ENCODE results near the gene BDH1.
"Not testable (repeated sequence)": the region's sequence is repeated elsewhere in the genome, so short reads cannot be mapped to it uniquely, and the experiment has no call there.

Gene BDH1

DNA sequence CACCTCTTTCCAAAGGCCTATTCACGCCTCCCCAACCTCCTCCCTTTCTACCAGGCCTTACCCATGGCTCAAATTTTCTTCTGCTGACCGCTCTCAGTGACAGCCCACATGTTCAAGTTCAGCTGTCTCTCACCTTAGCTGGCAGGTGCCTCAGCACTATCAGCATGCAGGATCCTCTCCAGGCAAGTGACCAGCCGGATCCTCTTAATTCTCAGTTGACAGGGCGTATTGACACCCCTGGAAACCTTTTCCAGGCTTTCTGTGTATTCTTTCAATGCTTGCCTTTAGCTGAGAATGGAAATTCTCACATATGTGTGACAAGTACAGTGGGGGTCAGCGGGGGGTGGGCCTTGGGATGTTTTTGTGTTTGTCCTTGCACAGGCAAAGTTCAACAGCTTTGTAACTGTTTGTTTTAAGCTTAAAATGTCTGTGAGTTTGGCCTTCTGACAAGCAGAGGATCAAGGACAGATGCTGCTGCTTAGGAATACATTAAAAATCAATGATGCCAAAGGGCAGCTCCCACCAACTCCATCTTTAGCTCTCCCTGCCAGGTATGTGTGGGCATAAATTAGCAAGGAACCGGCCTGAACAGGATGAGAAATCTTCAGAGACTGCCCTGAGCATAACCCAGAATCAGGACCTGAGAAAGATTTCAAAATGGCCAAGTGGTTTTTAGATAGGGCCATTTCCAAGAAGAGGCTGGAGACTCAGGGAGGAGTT, 17.4 kb upstream of the BDH1 start:
- no peak overlapping the region for H2BK15ac ChIP-seq (ENCODE audit: low read depth, poor library complexity, severe bottlenecking)

DNA sequence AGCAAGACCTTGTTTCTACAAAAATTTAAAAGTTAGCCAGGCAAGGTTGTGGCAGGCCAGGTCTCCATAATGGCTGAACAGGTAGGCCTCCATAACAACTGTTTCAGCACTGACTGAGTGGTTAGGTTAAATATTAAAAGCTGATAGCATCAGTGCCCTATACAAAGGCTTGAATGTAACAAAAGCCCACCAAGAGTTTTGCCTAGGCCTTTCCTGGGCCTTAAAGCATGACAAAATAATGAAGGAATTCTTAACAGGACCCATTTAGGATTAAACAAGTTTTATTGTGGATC, 16.1 kb upstream of the BDH1 start:
- H3K4me3 ChIP-seq (ENCODE audit: insufficient read depth in 1 of 2, low read depth in 1 of 2, low read length in 2 of 2); H3K9ac ChIP-seq (ENCODE audit: low read length); H3K4ac ChIP-seq (ENCODE audit: low read depth in 1 of 2, low read length in 2 of 2); H3K23ac ChIP-seq (ENCODE audit: low read length in 2 of 2); H3K36me3 ChIP-seq (ENCODE audit: control insufficient read depth in 1 of 2, insufficient read depth in 2 of 2, low read depth in 1 of 2, low read length in 2 of 2); H3K9me3 ChIP-seq (ENCODE audit: control insufficient read depth, low read length); H2BK5ac ChIP-seq (ENCODE audit: low read depth, low read length, poor library complexity, severe bottlenecking); H3K4me1 ChIP-seq (ENCODE audit: control insufficient read depth, insufficient read depth, low read depth, low read length); H4K8ac ChIP-seq (ENCODE audit: low read length); H2BK120ac ChIP-seq (ENCODE audit: low read depth, low read length); H2AFZ ChIP-seq (ENCODE audit: low read depth, low read length); H2BK15ac ChIP-seq (ENCODE audit: low read depth, poor library complexity, severe bottlenecking); H2BK12ac ChIP-seq (ENCODE audit: low read length in 2 of 2); H3K14ac ChIP-seq (ENCODE audit: low read length in 2 of 2); H3K18ac ChIP-seq (ENCODE audit: low read depth in 1 of 2, low read length in 2 of 2); H4K91ac ChIP-seq (ENCODE audit: low read length); DNase-seq; H3K27ac ChIP-seq (ENCODE audit: low read length, poor library complexity, severe bottlenecking); H3K4me2 ChIP-seq (ENCODE audit: low read length, poor library complexity, severe bottlenecking); H2AK5ac ChIP-seq (ENCODE audit: low read length, severe bottlenecking); H3K79me1 ChIP-seq (replicated peaks; ENCODE audit: low read length, poor library complexity, severe bottlenecking): not testable (repeated sequence)
- H3K27me3 ChIP-seq (ENCODE audit: control insufficient read depth in 1 of 2, insufficient read depth in 1 of 2, low read length in 2 of 2): peaks cover 9 to 33% of the 10 kb centered on the region in 2 experiments

More for the DNA sequence above, 17.4 kb upstream of the BDH1 start:
- Histone ChIP-seq H3K9me3 (ENCODE audit: control insufficient read depth, low read length) (no peaks in the 10 kb centered on the region), H3K4me1 (ENCODE audit: control insufficient read depth, insufficient read depth, low read depth, low read length) (no peaks in the 10 kb centered on the region), H3K79me1 (replicated peaks; ENCODE audit: low read length, poor library complexity, severe bottlenecking) (no peaks in the 10 kb centered on the region), H4K8ac (ENCODE audit: low read length) (no peak overlapping the region), H3K23ac (ENCODE audit: low read length in 2 of 2) (no peak overlapping the region), H3K27me3 (ENCODE audit: control insufficient read depth in 1 of 2, insufficient read depth in 1 of 2, low read length in 2 of 2) (peaks cover 4 to 21% of the 10 kb centered on the region in 2 experiments), H3K4ac (ENCODE audit: low read depth in 1 of 2, low read length in 2 of 2) (no peak overlapping the region), H3K9ac (ENCODE audit: low read length) (no peak overlapping the region), H3K18ac (ENCODE audit: low read depth in 1 of 2, low read length in 2 of 2) (no peak overlapping the region), H3K4me2 (ENCODE audit: low read length, poor library complexity, severe bottlenecking) (no peak overlapping the region), H2BK120ac (ENCODE audit: low read depth, low read length) (no peak overlapping the region), H2AK5ac (ENCODE audit: low read length, severe bottlenecking) (no peak overlapping the region), H3K36me3 (ENCODE audit: control insufficient read depth in 1 of 2, insufficient read depth in 2 of 2, low read depth in 1 of 2, low read length in 2 of 2) (no peaks in the 10 kb centered on the region), H2BK5ac (ENCODE audit: low read depth, low read length, poor library complexity, severe bottlenecking) (no peak overlapping the region), H2BK12ac (ENCODE audit: low read length in 2 of 2) (no peak overlapping the region), H4K91ac (ENCODE audit: low read length) (no peak overlapping the region), H3K14ac (ENCODE audit: low read length in 2 of 2) (no peak overlapping the region), H2AFZ (ENCODE audit: low read depth, low read length) (no peak overlapping the region), H3K4me3 (ENCODE audit: insufficient read depth in 1 of 2, low read depth in 1 of 2, low read length in 2 of 2) (no peak overlapping the region), H3K27ac (ENCODE audit: low read length, poor library complexity, severe bottlenecking) (no peak overlapping the region)
- 61% methylated on average over 6 of the region's 6 CpGs for WGBS
- no peak for DNase-seq

DNA sequence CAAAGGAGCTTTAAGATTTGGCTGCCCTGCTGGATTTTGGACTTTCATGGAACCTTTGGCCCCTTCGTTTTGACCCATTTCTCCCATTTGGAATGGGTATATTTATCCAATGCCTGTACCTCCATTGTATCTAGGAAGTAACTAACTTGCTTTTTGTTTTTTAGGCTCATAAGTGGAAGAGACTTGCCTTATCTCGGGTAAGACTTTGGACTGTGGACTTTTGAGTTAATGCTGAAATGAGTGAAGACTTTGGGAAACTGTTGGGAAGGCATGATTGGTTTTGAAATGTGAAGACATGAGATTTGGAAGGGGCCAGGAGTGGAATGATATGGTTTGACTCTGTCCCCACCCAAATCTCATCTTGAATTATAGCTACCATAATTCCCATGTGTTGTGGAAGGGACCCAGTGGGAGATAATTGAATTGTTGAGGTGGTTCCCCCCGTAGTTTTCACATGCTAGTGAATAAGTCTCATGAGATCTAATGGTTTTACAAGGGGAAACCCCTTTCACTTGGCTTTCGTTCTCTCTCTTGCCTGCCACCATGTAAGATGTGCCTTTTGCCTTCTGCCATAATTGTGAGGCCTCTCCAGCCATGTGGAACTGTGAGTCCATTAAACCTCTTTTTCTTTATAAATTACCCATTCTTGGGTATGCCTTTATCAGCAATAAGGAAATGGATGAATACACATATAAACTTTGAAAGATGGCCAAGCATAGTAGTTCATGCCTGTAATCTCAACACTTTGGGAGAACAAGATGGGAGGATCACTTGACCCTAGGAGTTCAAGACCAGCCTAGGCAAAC, 15.5 kb upstream of the BDH1 start:
- H2AFZ ChIP-seq (ENCODE audit: low read depth, low read length); H3K4ac ChIP-seq (ENCODE audit: low read depth in 1 of 2, low read length in 2 of 2); DNase-seq; H3K36me3 ChIP-seq (ENCODE audit: control insufficient read depth in 1 of 2, insufficient read depth in 2 of 2, low read depth in 1 of 2, low read length in 2 of 2); H3K9me3 ChIP-seq (ENCODE audit: control insufficient read depth, low read length); H3K27ac ChIP-seq (ENCODE audit: low read length, poor library complexity, severe bottlenecking); H2AK5ac ChIP-seq (ENCODE audit: low read length, severe bottlenecking); H4K8ac ChIP-seq (ENCODE audit: low read length); H2BK12ac ChIP-seq (ENCODE audit: low read length in 2 of 2); H3K23ac ChIP-seq (ENCODE audit: low read length in 2 of 2); H2BK5ac ChIP-seq (ENCODE audit: low read depth, low read length, poor library complexity, severe bottlenecking); H3K79me1 ChIP-seq (replicated peaks; ENCODE audit: low read length, poor library complexity, severe bottlenecking); H2BK120ac ChIP-seq (ENCODE audit: low read depth, low read length); H3K14ac ChIP-seq (ENCODE audit: low read length in 2 of 2); H4K91ac ChIP-seq (ENCODE audit: low read length); H2BK15ac ChIP-seq (ENCODE audit: low read depth, poor library complexity, severe bottlenecking); H3K18ac ChIP-seq (ENCODE audit: low read depth in 1 of 2, low read length in 2 of 2); H3K4me2 ChIP-seq (ENCODE audit: low read length, poor library complexity, severe bottlenecking); H3K9ac ChIP-seq (ENCODE audit: low read length); H3K4me3 ChIP-seq (ENCODE audit: insufficient read depth in 1 of 2, low read depth in 1 of 2, low read length in 2 of 2); H3K4me1 ChIP-seq (ENCODE audit: control insufficient read depth, insufficient read depth, low read depth, low read length): not testable (repeated sequence)
- 69% methylated on average over 3 of the region's 4 CpGs for WGBS
- H3K27me3 ChIP-seq (ENCODE audit: control insufficient read depth in 1 of 2, insufficient read depth in 1 of 2, low read length in 2 of 2): peaks cover 9 to 37% of the 10 kb centered on the region in 2 experiments

DNA sequence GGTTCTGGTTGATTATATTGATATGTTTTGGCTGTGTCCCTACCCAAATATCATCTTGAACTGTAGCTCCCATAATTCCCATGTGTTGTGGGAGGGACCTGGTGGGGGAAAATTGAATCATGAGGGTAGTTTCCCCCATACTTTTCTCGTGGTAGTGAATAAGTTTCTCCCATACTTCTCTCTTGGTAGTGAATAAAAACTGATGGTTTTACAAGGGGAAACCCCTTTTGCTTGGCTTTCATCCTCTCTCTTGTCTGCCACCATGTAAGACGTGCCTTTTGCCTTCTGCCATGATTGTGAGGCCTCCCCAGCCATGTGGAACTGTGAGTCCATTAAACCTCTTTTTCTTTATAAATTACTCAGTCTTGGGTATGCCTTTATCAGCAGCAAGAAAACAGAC, 13.7 kb upstream of the BDH1 start:
- not testable (repeated sequence) for H2AFZ ChIP-seq (ENCODE audit: low read depth, low read length); H3K4ac ChIP-seq (ENCODE audit: low read depth in 1 of 2, low read length in 2 of 2)

More for the DNA sequence above, 13.7 kb upstream of the BDH1 start:
- H3K4me2 ChIP-seq (ENCODE audit: low read length, poor library complexity, severe bottlenecking); H2BK12ac ChIP-seq (ENCODE audit: low read length in 2 of 2); H3K4me3 ChIP-seq (ENCODE audit: insufficient read depth in 1 of 2, low read depth in 1 of 2, low read length in 2 of 2); H3K23ac ChIP-seq (ENCODE audit: low read length in 2 of 2); H2AK5ac ChIP-seq (ENCODE audit: low read length, severe bottlenecking); H3K18ac ChIP-seq (ENCODE audit: low read depth in 1 of 2, low read length in 2 of 2); H3K9ac ChIP-seq (ENCODE audit: low read length); H3K14ac ChIP-seq (ENCODE audit: low read length in 2 of 2); H4K91ac ChIP-seq (ENCODE audit: low read length); H3K9me3 ChIP-seq (ENCODE audit: control insufficient read depth, low read length); H3K27ac ChIP-seq (ENCODE audit: low read length, poor library complexity, severe bottlenecking); H4K8ac ChIP-seq (ENCODE audit: low read length); H2BK5ac ChIP-seq (ENCODE audit: low read depth, low read length, poor library complexity, severe bottlenecking); H2BK15ac ChIP-seq (ENCODE audit: low read depth, poor library complexity, severe bottlenecking); H3K79me1 ChIP-seq (replicated peaks; ENCODE audit: low read length, poor library complexity, severe bottlenecking); H3K4me1 ChIP-seq (ENCODE audit: control insufficient read depth, insufficient read depth, low read depth, low read length); H3K36me3 ChIP-seq (ENCODE audit: control insufficient read depth in 1 of 2, insufficient read depth in 2 of 2, low read depth in 1 of 2, low read length in 2 of 2); H2BK120ac ChIP-seq (ENCODE audit: low read depth, low read length); DNase-seq: not testable (repeated sequence)
- peaks cover 5 to 28% of the 10 kb centered on the region in 2 experiments for H3K27me3 ChIP-seq (ENCODE audit: control insufficient read depth in 1 of 2, insufficient read depth in 1 of 2, low read length in 2 of 2)
- 56% methylated on average over 1 of the region's 2 CpGs for WGBS
